Breast epithelium (tissue), 3 donors: ENCODE data around the gene RWDD2A.

Experiments used
- CTCF ChIP-seq, 3 donors: fragments of 450-650 bp; IDR thresholded peaks; one replicate each; pipeline ENCODE4 v1.5.1; 2016 to 2017; ENCODE audit warnings: antibody characterized with exemption in 3 of 3, mild to moderate bottlenecking in 3 of 3, moderate library complexity in 3 of 3
- POLR2A ChIP-seq: fragments of 450-650 bp; IDR thresholded peaks from one replicate; pipeline ENCODE4 v1.6.1; 2016; ENCODE audit warnings: antibody characterized with exemption, mild to moderate bottlenecking, moderate library complexity
- POLR2AphosphoS5 ChIP-seq, 3 donors: sonication (generic); formaldehyde crosslinking; IDR thresholded peaks; one replicate each; pipeline ENCODE4 v1.6.1; 2017; ENCODE audit warnings: antibody characterized with exemption in 3 of 3

- peak; percentile 22 to 62 (median 62) for TF ChIP-seq CTCF (IDR thresholded peaks at IDR 0.05)
- no peak for TF ChIP-seq POLR2AphosphoS5 (IDR thresholded peaks at IDR 0.05)
- no peak for TF ChIP-seq POLR2A
Measured at GRCh38 chr6:83215131-83216047, 22.2 kb downstream of the RWDD2A start.
